Breast epithelium (tissue), 4 donors: Measurements from ENCODE around the gene MAP2K5. TPM values are rescaled to one million over a fixed set of nuclear protein-coding genes. Genes with fewer than 3 reads are reported as not detected.

Experiments
- DNase-seq, 2 donors: peaks; one replicate each; pipeline ENCODE4 v3.0.0-alpha.2; 2019; ENCODE audit warnings: low spot score in 2 of 2
- H3K27ac ChIP-seq, 2 donors: fragments of 200-600 bp; sonication (generic) in 1 of 2; one replicate each; pipeline ENCODE4 v1.5.1; 2016 to 2019; ENCODE audit warnings: mild to moderate bottlenecking in 1 of 2
- H3K27me3 ChIP-seq, 2 donors: fragments of 200-600 bp; sonication (generic) in 1 of 2; one replicate each; pipeline versions ENCODE4 v1.5.1 to v1.6.0; 2017 to 2019; ENCODE audit warnings: control low read depth in 1 of 2, mild to moderate bottlenecking in 1 of 2
- H3K36me3 ChIP-seq: fragments of 200-600 bp; one replicate; pipeline ENCODE4 v1.5.1; 2019
- H3K4me1 ChIP-seq, 2 donors: fragments of 200-600 bp; sonication (generic); one replicate each; pipeline ENCODE4 v1.5.1; 2016 to 2019; ENCODE audit warnings: control low read depth in 1 of 2
- H3K4me3 ChIP-seq, 3 donors: fragments of 200-600 bp; sonication (generic); 1 replicate in 2 of 3; 2 replicates in 1 of 3; pipeline ENCODE4 v1.5.1; 2016 to 2019; ENCODE audit warnings: mild to moderate bottlenecking in 3 of 3, moderate library complexity in 2 of 3
- H3K9me3 ChIP-seq, 2 donors: fragments of 200-600 bp; sonication (generic) in 1 of 2; one replicate each; pipeline ENCODE4 v1.5.1; 2016 to 2019; ENCODE audit warnings: control low read depth in 1 of 2
- CTCF ChIP-seq, 3 donors: fragments of 450-650 bp; IDR thresholded peaks; one replicate each; pipeline ENCODE4 v1.5.1; 2016 to 2017; ENCODE audit warnings: antibody characterized with exemption in 3 of 3, mild to moderate bottlenecking in 3 of 3, moderate library complexity in 3 of 3
- POLR2A ChIP-seq: fragments of 450-650 bp; IDR thresholded peaks from one replicate; pipeline ENCODE4 v1.6.1; 2016; ENCODE audit warnings: antibody characterized with exemption, mild to moderate bottlenecking, moderate library complexity
- POLR2AphosphoS5 ChIP-seq, 3 donors: sonication (generic); formaldehyde crosslinking; IDR thresholded peaks; one replicate each; pipeline ENCODE4 v1.6.1; 2017; ENCODE audit warnings: antibody characterized with exemption in 3 of 3
- intact Hi-C: fragments of 100-400 bp; cut with DNase I; formaldehyde crosslinking; loops from one replicate; pipeline ENCODE4 v1.15.1; 2023; ENCODE audit warnings: low total_unique reads
- total RNA-seq, 3 donors: library from RNA; depleted of rRNA; stranded (reverse); fragments of >200 nt; gene quantifications; one replicate each; pipeline ENCODE4 v1.1.0, GENCODE V29; 2016

The MAP2K5 gene
- total RNA-seq, 3 donors from 2014 or later = 13.8 to 15.1 (median 14.0) TPM

GRCh38 chr15:67803299-67803698, 260.8 kb downstream of the MAP2K5 start:
- Histone ChIP-seq H3K4me1 (no peaks in the 10 kb centered on the region), H3K4me3 (no peak overlapping the region), H3K27ac (no peak overlapping the region), H3K27me3 (no peaks in the 10 kb centered on the region), H3K36me3 (no peaks in the 10 kb centered on the region), H3K9me3 (no peaks in the 10 kb centered on the region)
- no peak for DNase-seq
- TF ChIP-seq POLR2A = no peak
- no peak for TF ChIP-seq POLR2AphosphoS5 (IDR thresholded peaks at IDR 0.05)
- intact Hi-C loops = no loop called here

- intact Hi-C loops = no loop called here
- H3K4me1 ChIP-seq = no peaks in the 10 kb centered on the region
- no peaks in the 10 kb centered on the region for H3K36me3 ChIP-seq
- TF ChIP-seq POLR2AphosphoS5 (IDR thresholded peaks at IDR 0.05) (no peak), POLR2A (no peak), CTCF (IDR thresholded peaks at IDR 0.05) (no peak)
- H3K9me3 ChIP-seq = no peaks in the 10 kb centered on the region
- H3K4me3 ChIP-seq = no peak overlapping the region
- H3K27ac ChIP-seq = no peak overlapping the region
- no peak for DNase-seq
- no peaks in the 10 kb centered on the region for H3K27me3 ChIP-seq
Measured at GRCh38 chr15:67803996-67804843, 261.7 kb downstream of the MAP2K5 start.

GRCh38 chr15:67805008-67805665, 262.6 kb downstream of the MAP2K5 start:
- H3K4me3 ChIP-seq = no peak overlapping the region
- no peak for DNase-seq
- H3K36me3 ChIP-seq = no peaks in the 10 kb centered on the region
- no peaks in the 10 kb centered on the region for H3K9me3 ChIP-seq
- H3K4me1 ChIP-seq = no peaks in the 10 kb centered on the region
- TF ChIP-seq POLR2AphosphoS5 (IDR thresholded peaks at IDR 0.05) (no peak), POLR2A (no peak), CTCF (IDR thresholded peaks at IDR 0.05) (no peak)
- no peak overlapping the region for H3K27ac ChIP-seq
- intact Hi-C loops = no loop called here
- no peaks in the 10 kb centered on the region for H3K27me3 ChIP-seq

- DNase-seq = no peak
- no peaks in the 10 kb centered on the region for H3K9me3 ChIP-seq
- TF ChIP-seq POLR2AphosphoS5 (IDR thresholded peaks at IDR 0.05) = no peak
- no peak for TF ChIP-seq CTCF (IDR thresholded peaks at IDR 0.05)
- no peak for TF ChIP-seq POLR2A
- intact Hi-C loops = no loop called here
- H3K4me3 ChIP-seq = no peak overlapping the region
- no peaks in the 10 kb centered on the region for H3K27me3 ChIP-seq
- H3K36me3 ChIP-seq = no peaks in the 10 kb centered on the region
- H3K27ac ChIP-seq = no peak overlapping the region
- no peaks in the 10 kb centered on the region for H3K4me1 ChIP-seq
Measured at GRCh38 chr15:67805666-67806516, 263.4 kb downstream of the MAP2K5 start.

GRCh38 chr15:67806536-67806935, 264.0 kb downstream of the MAP2K5 start:
- Histone ChIP-seq H3K36me3 (no peaks in the 10 kb centered on the region), H3K4me1 (no peaks in the 10 kb centered on the region), H3K27me3 (no peaks in the 10 kb centered on the region), H3K9me3 (no peaks in the 10 kb centered on the region), H3K27ac (no peak overlapping the region), H3K4me3 (no peak overlapping the region)
- DNase-seq = no peak
- TF ChIP-seq POLR2AphosphoS5 (IDR thresholded peaks at IDR 0.05) (no peak), CTCF (IDR thresholded peaks at IDR 0.05) (no peak), POLR2A (no peak)
- intact Hi-C loops = no loop called here
